ENCODE data around the gene SUGP2. TPM values are rescaled to one million over a fixed set of nuclear protein-coding genes. Genes with fewer than 3 reads are reported as not detected.

SUGP2 gene
- total and polyA plus RNA-seq, 12 donors, result 22.0 to 291 (median 53.2) TPM

GRCh38 chr19:19050104-19050503 lies 16.8 kb upstream of the SUGP2 start:
- no peak overlapping the region for H3K27ac ChIP-seq
- no peaks in the 10 kb centered on the region for H3K27me3 ChIP-seq
- no peak overlapping the region for H3K4me3 ChIP-seq
- no peak for TF ChIP-seq POLR2A (IDR thresholded peaks at IDR 0.05)
- TF ChIP-seq CTCF (IDR thresholded peaks at IDR 0.05), result no peak
- H3K9me3 ChIP-seq (replicated peaks in 1 of 3), result no peaks in the 10 kb centered on the region
- no peaks in the 10 kb centered on the region for H3K4me1 ChIP-seq (replicated peaks in 1 of 2)
- WGBS, 4 donors, result 90 to 97% (median 93%) methylated on average over 4 of the region's 4 CpGs
- H3K36me3 ChIP-seq (replicated peaks in 1 of 2), result peaks cover 0 to 35% of the 10 kb centered on the region in 2 donors
- intact Hi-C loops (cut with DNase I), result loop anchor here (5.0 to 10.0 kb wide), 3 partner anchors 62 to 95 kb away; no protein-coding TSS in a partner anchor
- DNase-seq, result no peak

GRCh38 chr19:19049406-19049805 lies 16.1 kb upstream of the SUGP2 start:
- DNase-seq, result no peak
- Histone ChIP-seq H3K27ac (no peak overlapping the region), H3K27me3 (no peaks in the 10 kb centered on the region), H3K4me1 (replicated peaks in 1 of 2) (no peaks in the 10 kb centered on the region), H3K36me3 (replicated peaks in 1 of 2) (peaks cover 0 to 34% of the 10 kb centered on the region in 2 donors), H3K4me3 (no peak overlapping the region), H3K9me3 (replicated peaks in 1 of 3) (no peaks in the 10 kb centered on the region)
- TF ChIP-seq CTCF (IDR thresholded peaks at IDR 0.05), result no peak
- TF ChIP-seq POLR2A (IDR thresholded peaks at IDR 0.05), result no peak
- intact Hi-C loops (cut with DNase I), result no loop called here
- 88 to 95% (median 93%) methylated on average over 2 of the region's 2 CpGs for WGBS, 4 donors

- no peak overlapping the region for H3K27ac ChIP-seq
- TF ChIP-seq POLR2A (IDR thresholded peaks at IDR 0.05), result no peak
- TF ChIP-seq CTCF (IDR thresholded peaks at IDR 0.05), result no peak
- WGBS, 4 donors, result 86 to 97% (median 90%) methylated on average over 4 to 6 of the region's 6 CpGs
- H3K9me3 ChIP-seq (replicated peaks in 1 of 3), result no peaks in the 10 kb centered on the region
- H3K4me3 ChIP-seq, result no peak overlapping the region
- peaks cover 0 to 18% of the 10 kb centered on the region in 2 donors for H3K36me3 ChIP-seq (replicated peaks in 1 of 2)
- intact Hi-C loops (cut with DNase I), result no loop called here
- H3K4me1 ChIP-seq (replicated peaks in 1 of 2), result peaks cover 0 to 5% of the 10 kb centered on the region in 2 donors
- H3K27me3 ChIP-seq, result no peaks in the 10 kb centered on the region
- DNase-seq, result no peak
Measured at GRCh38 chr19:19043881-19044280, 10.6 kb upstream of the SUGP2 start.

GRCh38 chr19:19043481-19043880 lies 10.2 kb upstream of the SUGP2 start:
- H3K9me3 ChIP-seq (replicated peaks in 1 of 3), result no peaks in the 10 kb centered on the region
- no peak overlapping the region for H3K27ac ChIP-seq
- no peak overlapping the region for H3K4me3 ChIP-seq
- WGBS, 4 donors, result 80 to 92% (median 88%) methylated on average over 2 to 6 of the region's 6 CpGs
- DNase-seq, result no peak
- H3K27me3 ChIP-seq, result no peaks in the 10 kb centered on the region
- TF ChIP-seq POLR2A (IDR thresholded peaks at IDR 0.05) (no peak), CTCF (IDR thresholded peaks at IDR 0.05) (no peak)
- intact Hi-C loops (cut with DNase I), result no loop called here
- peaks cover 0 to 18% of the 10 kb centered on the region in 2 donors for H3K36me3 ChIP-seq (replicated peaks in 1 of 2)
- peaks cover 0 to 5% of the 10 kb centered on the region in 2 donors for H3K4me1 ChIP-seq (replicated peaks in 1 of 2)

Measured in adrenal gland (tissue), 12 donors.